B cell (primary cell): Measurements from ENCODE around the gene ERN2. TPM values are rescaled to one million over a fixed set of nuclear protein-coding genes. Genes with fewer than 3 reads are reported as not detected.

Experiments used
- ATAC-seq: fragments of 200-7000 bp; cut with Tn5 transposase; one replicate; pipeline ENCODE4 v1.10.0; 2021; ENCODE audit warnings: low read depth, mild to moderate bottlenecking, moderate number of reproducible peaks, moderate library complexity
- CTCF ChIA-PET: fragments of 350-600 bp; sonication (Branson Sonifier 250); formaldehyde crosslinking; loops from one replicate; lab custom pipeline; 2021; ENCODE audit warnings: antibody characterized with exemption, inconsistent platforms; lab: Charles Lee
- POLR2A ChIA-PET: fragments of 350-600 bp; sonication (Branson Sonifier 250); formaldehyde crosslinking; loops from one replicate; lab custom pipeline; 2021; ENCODE audit warnings: antibody characterized with exemption; lab: Charles Lee
- DNase-seq: peaks from one replicate; pipeline ENCODE4 v3.0.0; 2013
- H2AFZ ChIP-seq: 2 replicates; pipeline ENCODE4 v1.6.1; 2012; ENCODE audit warnings: mild to moderate bottlenecking, low read depth, low read length; ENCODE audit not compliant: insufficient read depth, poor library complexity, severe bottlenecking
- H3K27ac ChIP-seq, 2 donors: 1 replicate in 1 of 2; 2 replicates in 1 of 2; pipeline ENCODE4 v1.5.1; 2012 to 2013; ENCODE audit warnings: low read length in 2 of 2, mild to moderate bottlenecking in 2 of 2, moderate library complexity in 1 of 2
- H3K27me3 ChIP-seq, 4 experiments: fragments of 200-600 bp in 1 of 4; sonication (generic) in 1 of 4; replicated peaks in 1 of 4; 1 replicate in 2 of 4; 2 replicates in 2 of 4; pipeline versions ENCODE4 v1.6.1 to v1.7.0; 2013 to 2016; ENCODE audit warnings: low read length in 3 of 4, mild to moderate bottlenecking in 2 of 4, mixed read lengths in 1 of 4, moderate library complexity in 1 of 4; ENCODE audit not compliant: insufficient read depth in 4 of 4, control insufficient read depth in 3 of 4; ENCODE audit errors: control extremely low read depth in 1 of 4
- H3K36me3 ChIP-seq, 2 experiments: replicated peaks in 1 of 2; 1 replicate in 1 of 2; 2 replicates in 1 of 2; pipeline versions ENCODE4 v1.6.1 to v1.7.1; 2013; ENCODE audit warnings: low read length in 1 of 2; ENCODE audit not compliant: insufficient read depth in 2 of 2, control insufficient read depth in 1 of 2; ENCODE audit errors: control extremely low read depth in 1 of 2, extremely low read depth in 1 of 2
- H3K4me1 ChIP-seq, 2 donors: fragments of 200-600 bp in 1 of 2; sonication (generic) in 1 of 2; 1 replicate in 1 of 2; 2 replicates in 1 of 2; pipeline versions ENCODE4 v1.5.1 to v1.6.1; 2013 to 2017; ENCODE audit warnings: low read length in 2 of 2; ENCODE audit not compliant: control insufficient read depth in 2 of 2, insufficient read depth in 2 of 2
- H3K4me2 ChIP-seq: replicated peaks from 2 replicates; pipeline ENCODE3; 2012; ENCODE audit warnings: mild to moderate bottlenecking, low read depth, low read length; ENCODE audit not compliant: poor library complexity, severe bottlenecking
- H3K4me3 ChIP-seq, 5 experiments: fragments of 200-600 bp in 1 of 5; sonication (generic) in 1 of 5; 1 replicate in 3 of 5; 2 replicates in 2 of 5; pipeline versions ENCODE4 v1.5.1 to v1.7.0; 2011 to 2016; ENCODE audit warnings: low read length in 4 of 5, mild to moderate bottlenecking in 4 of 5, low read depth in 2 of 5, control low read depth in 1 of 5, moderate library complexity in 1 of 5; ENCODE audit not compliant: insufficient read depth in 1 of 5; ENCODE audit errors: control extremely low read depth in 1 of 5, extremely low read depth in 1 of 5
- H3K79me2 ChIP-seq: fragments of 200-600 bp; sonication (generic); one replicate; pipeline ENCODE4 v1.6.0; 2016; ENCODE audit warnings: low read length; ENCODE audit not compliant: control insufficient read depth, insufficient read depth
- H3K9ac ChIP-seq: fragments of 200-600 bp; sonication (generic); 2 replicates; pipeline ENCODE4 v1.6.1; 2017; ENCODE audit warnings: mild to moderate bottlenecking, low read length, moderate library complexity
- H3K9me3 ChIP-seq, 3 donors: one replicate each; pipeline versions ENCODE4 v1.6.1 to v1.7.1; 2013; ENCODE audit warnings: low read length in 2 of 3; ENCODE audit not compliant: control insufficient read depth in 2 of 3, insufficient read depth in 1 of 3; ENCODE audit errors: control extremely low read depth in 1 of 3
- H4K20me1 ChIP-seq: 2 replicates; pipeline ENCODE4 v1.6.0; 2012; ENCODE audit warnings: mild to moderate bottlenecking, low read length; ENCODE audit not compliant: insufficient read depth, control insufficient read depth, poor library complexity, severe bottlenecking
- H3K27ac Mint-ChIP-seq: one replicate; pipeline ENCODE4 v1.8.0; 2021; ENCODE audit warnings: mixed read lengths
- H3K27me3 Mint-ChIP-seq: one replicate; pipeline ENCODE4 v1.8.0; 2021; ENCODE audit warnings: mixed read lengths
- H3K4me1 Mint-ChIP-seq: one replicate; pipeline ENCODE4 v1.8.0; 2021; ENCODE audit warnings: mixed read lengths
- H3K4me3 Mint-ChIP-seq: one replicate; pipeline ENCODE4 v1.8.0; 2021; ENCODE audit warnings: mixed read lengths
- H3K9me3 Mint-ChIP-seq: one replicate; pipeline ENCODE4 v1.8.0; 2022; ENCODE audit warnings: mixed read lengths; ENCODE audit not compliant: insufficient read depth
- CTCF ChIP-seq: fragments of 200-600 bp; IDR thresholded peaks from one replicate; pipeline ENCODE4 v1.8.0; 2022; ENCODE audit warnings: antibody characterized with exemption, mild to moderate bottlenecking
- EZH2 ChIP-seq: IDR thresholded peaks from 2 replicates; pipeline ENCODE4 v1.6.1; 2012; ENCODE audit warnings: borderline replicate concordance, low read depth, mild to moderate bottlenecking, moderate library complexity, low read length; ENCODE audit not compliant: insufficient read depth, poor library complexity, severe bottlenecking
- WGBS: methylation state at CpG from one replicate; pipeline ENCODE4 v1.1.5; 2013; ENCODE audit warnings: missing lambda C conversion rate; ENCODE audit not compliant: insufficient coverage; 5-methylcytosine and 5-hydroxymethylcytosine counted together
- intact Hi-C: fragments of 100-400 bp; cut with micrococcal nuclease; formaldehyde crosslinking; loops from one replicate; pipeline ENCODE4 v1.10.0; 2022
- polyA plus RNA-seq: library from polyadenylated mRNA; depleted of rRNA; stranded (reverse); fragments of >200 nt; gene quantifications from 2 replicates; pipeline ENCODE4 v1.2.3, GENCODE V29; 2012
- total RNA-seq, 2 donors: library from RNA; stranded (reverse); fragments of 120-200 nt in 1 of 2; gene quantifications; 1 replicate in 1 of 2; 2 replicates in 1 of 2; pipeline versions ENCODE4 v1.2.3 to v1.2.4, GENCODE V29; 2013 to 2022

Gene ERN2
- total and polyA plus RNA-seq, 2 donors (not counting 1 experiment from before 2014, with no cell fraction given): not detected

GRCh38 chr16:23709536-23709935 lies 3.5 kb downstream of the ERN2 start:
- H3K27me3 Mint-ChIP-seq: peaks cover 55% of the 10 kb centered on the region
- POLR2A ChIA-PET: no interaction called here
- CTCF ChIA-PET: no interaction called here
- H3K9ac ChIP-seq: no peak overlapping the region
- no peaks in the 10 kb centered on the region for H3K36me3 ChIP-seq
- H4K20me1 ChIP-seq: no peaks in the 10 kb centered on the region
- no peak overlapping the region for H3K4me2 ChIP-seq
- no peak for ATAC-seq
- H3K4me3 Mint-ChIP-seq: no peak overlapping the region
- H3K27ac ChIP-seq: no peak overlapping the region
- no peak for DNase-seq
- no peak overlapping the region for H3K27ac Mint-ChIP-seq
- H3K27me3 ChIP-seq: peaks cover 0 to 41% (median 12%) of the 10 kb centered on the region in 4 experiments
- H3K4me1 Mint-ChIP-seq: no peaks in the 10 kb centered on the region
- H3K79me2 ChIP-seq: no peaks in the 10 kb centered on the region
- peaks cover 0 to 14% (median 9%) of the 10 kb centered on the region in 3 donors for H3K9me3 ChIP-seq
- peaks cover 7% of the 10 kb centered on the region for H3K9me3 Mint-ChIP-seq
- H2AFZ ChIP-seq: no peak overlapping the region
- H3K4me1 ChIP-seq: no peaks in the 10 kb centered on the region
- H3K4me3 ChIP-seq: no peak overlapping the region
- intact Hi-C loops: no loop called here
- no peak for TF ChIP-seq CTCF
- TF ChIP-seq EZH2: no peak

- H3K36me3 ChIP-seq: no peaks in the 10 kb centered on the region
- no peak overlapping the region for H3K27ac Mint-ChIP-seq
- peaks cover 0 to 23% (median 3%) of the 10 kb centered on the region in 4 experiments for H3K27me3 ChIP-seq
- DNase-seq (no peak), ATAC-seq (no peak)
- ChIA-PET POLR2A (no interaction called here), CTCF (no interaction called here)
- H3K4me3 ChIP-seq: no peak overlapping the region
- no peaks in the 10 kb centered on the region for H3K79me2 ChIP-seq
- H3K27me3 Mint-ChIP-seq: peaks cover 47% of the 10 kb centered on the region
- 92% methylated on average over 4 of the region's 4 CpGs for WGBS
- H3K4me2 ChIP-seq: no peak overlapping the region
- no peaks in the 10 kb centered on the region for H3K4me1 Mint-ChIP-seq
- H3K4me1 ChIP-seq: no peaks in the 10 kb centered on the region
- H3K4me3 Mint-ChIP-seq: no peak overlapping the region
- no peaks in the 10 kb centered on the region for H4K20me1 ChIP-seq
- H3K9ac ChIP-seq: no peak overlapping the region
- H2AFZ ChIP-seq: no peak overlapping the region
- intact Hi-C loops: no loop called here
- H3K9me3 Mint-ChIP-seq: peaks cover 10% of the 10 kb centered on the region
- H3K27ac ChIP-seq: no peak overlapping the region
- H3K9me3 ChIP-seq: peaks cover 0 to 20% (median 9%) of the 10 kb centered on the region in 3 donors
- no peak for TF ChIP-seq CTCF
- TF ChIP-seq EZH2: no peak
Observed at GRCh38 chr16:23706439-23706838, 6.6 kb downstream of the ERN2 start.
